IPS-NIHi11 (cell line): Measurements from ENCODE around the gene SMARCA4.
"Not testable (repeated sequence)": the region's sequence is repeated elsewhere in the genome, so short reads cannot be mapped to it uniquely, and the experiment has no call there.

ENCODE experiments used
- DNase-seq: peaks from one replicate; pipeline ENCODE4 v3.0.0; 2012; ENCODE audit warnings: mixed read lengths, low spot score

The SMARCA4 gene

GRCh38 chr19:11098861-11099260, 138.0 kb downstream of the SMARCA4 start:
- DNase-seq = no peak

GRCh38 chr19:11100049-11100448, 139.2 kb downstream of the SMARCA4 start:
- no peak for DNase-seq

GRCh38 chr19:11101057-11101456, 140.2 kb downstream of the SMARCA4 start:
- DNase-seq = no peak

GRCh38 chr19:11102944-11103343, 142.1 kb downstream of the SMARCA4 start:
- no peak for DNase-seq

GRCh38 chr19:11103667-11104066, 142.8 kb downstream of the SMARCA4 start:
- not testable (repeated sequence) for DNase-seq

GRCh38 chr19:11105014-11105636, 144.3 kb downstream of the SMARCA4 start:
- no peak for DNase-seq

GRCh38 chr19:11106477-11106876, 145.6 kb downstream of the SMARCA4 start:
- DNase-seq = no peak

- no peak for DNase-seq
Observed at GRCh38 chr19:11108746-11109145, 147.9 kb downstream of the SMARCA4 start.

- DNase-seq = no peak
Observed at GRCh38 chr19:11111117-11111770, 150.4 kb downstream of the SMARCA4 start.

GRCh38 chr19:11111771-11112144, 150.9 kb downstream of the SMARCA4 start:
- no peak for DNase-seq
